ENCODE data around the gene PLK4.

DNA sequence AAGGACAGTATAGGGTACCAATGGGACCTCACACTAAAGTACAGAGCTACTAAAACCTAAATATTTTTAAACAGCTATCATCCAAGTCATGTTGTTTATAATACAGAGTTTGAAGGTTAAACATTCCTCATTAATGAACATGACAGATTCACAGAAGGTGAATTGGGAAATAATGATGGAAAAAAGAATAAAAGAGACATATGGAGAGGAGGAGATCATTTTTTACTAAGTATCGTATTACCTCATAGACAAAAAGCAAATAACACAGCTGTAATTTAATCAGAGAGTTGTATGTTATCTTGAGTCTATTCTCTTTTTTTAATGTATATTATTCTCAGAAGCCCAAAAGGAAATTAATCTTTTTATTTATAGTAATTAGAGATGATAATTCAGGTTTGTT, 7.9 kb downstream of the PLK4 start:
- TF ChIP-seq, protein P1, sequence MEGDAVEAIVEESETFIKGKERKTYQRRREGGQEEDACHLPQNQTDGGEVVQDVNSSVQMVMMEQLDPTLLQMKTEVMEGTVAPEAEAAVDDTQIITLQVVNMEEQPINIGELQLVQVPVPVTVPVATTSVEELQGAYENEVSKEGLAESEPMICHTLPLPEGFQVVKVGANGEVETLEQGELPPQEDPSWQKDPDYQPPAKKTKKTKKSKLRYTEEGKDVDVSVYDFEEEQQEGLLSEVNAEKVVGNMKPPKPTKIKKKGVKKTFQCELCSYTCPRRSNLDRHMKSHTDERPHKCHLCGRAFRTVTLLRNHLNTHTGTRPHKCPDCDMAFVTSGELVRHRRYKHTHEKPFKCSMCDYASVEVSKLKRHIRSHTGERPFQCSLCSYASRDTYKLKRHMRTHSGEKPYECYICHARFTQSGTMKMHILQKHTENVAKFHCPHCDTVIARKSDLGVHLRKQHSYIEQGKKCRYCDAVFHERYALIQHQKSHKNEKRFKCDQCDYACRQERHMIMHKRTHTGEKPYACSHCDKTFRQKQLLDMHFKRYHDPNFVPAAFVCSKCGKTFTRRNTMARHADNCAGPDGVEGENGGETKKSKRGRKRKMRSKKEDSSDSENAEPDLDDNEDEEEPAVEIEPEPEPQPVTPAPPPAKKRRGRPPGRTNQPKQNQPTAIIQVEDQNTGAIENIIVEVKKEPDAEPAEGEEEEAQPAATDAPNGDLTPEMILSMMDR (IDR thresholded peaks at IDR 0.05): no peak
- TF ChIP-seq EP300 (IDR thresholded peaks at IDR 0.05): no peak

Data from stomach (tissue), 4 donors.